Endothelial cell of umbilical vein (primary cell): ENCODE data around the gene GPR32. TPM values are rescaled to one million over a fixed set of nuclear protein-coding genes. Genes with fewer than 3 reads are reported as not detected.

Experiments
- BruUV-seq: library from RNA; stranded (reverse); fragments of 400-500 nt; replicated peaks from 2 replicates; lab custom pipeline; 2021; lab: Mats Ljungman, UMichigan
- CTCF ChIA-PET: fragments of 300-600, 350-600 bp; sonication (Branson Sonifier 250); formaldehyde crosslinking; loops from one replicate; lab custom pipeline; 2021; ENCODE audit warnings: antibody characterized with exemption, inconsistent platforms; lab: Charles Lee
- POLR2A ChIA-PET: fragments of 300-600, 350-600 bp; sonication (Branson Sonifier 250); formaldehyde crosslinking; loops from one replicate; lab custom pipeline; 2021; ENCODE audit warnings: antibody characterized with exemption, inconsistent platforms; lab: Charles Lee
- DNase-seq: peaks from one replicate; pipeline ENCODE4 v3.0.0-alpha.2; 2011; ENCODE audit warnings: low read depth, low spot score
- FAIRE-seq: peaks from 2 replicates; lab custom pipeline; 2011; peaks lifted over from hg19 to GRCh38; lab: Jason Lieb, UNC
- H2AFZ ChIP-seq: 2 replicates; pipeline ENCODE4 v1.6.0; 2012; ENCODE audit warnings: low read depth, low read length, control low read depth, inconsistent platforms
- H3K27ac ChIP-seq: 2 replicates; pipeline ENCODE4 v1.5.1; 2011; ENCODE audit warnings: low read depth, mild to moderate bottlenecking, control low read depth, low read length, moderate library complexity; ENCODE audit not compliant: insufficient read depth
- H3K27me3 ChIP-seq, 2 experiments: 2 replicates each; pipeline versions ENCODE4 v1.6.0 to v1.6.1; 2011; ENCODE audit warnings: low read length in 2 of 2, mixed read lengths in 1 of 2; ENCODE audit not compliant: control insufficient read depth in 2 of 2, insufficient read depth in 2 of 2
- H3K36me3 ChIP-seq, 2 experiments: 2 replicates in 1 of 2; 3 replicates in 1 of 2; pipeline ENCODE4 v1.5.1; 2011; ENCODE audit warnings: low read length in 2 of 2, mild to moderate bottlenecking in 1 of 2, moderate library complexity in 1 of 2; ENCODE audit not compliant: control insufficient read depth in 2 of 2, insufficient read depth in 2 of 2; ENCODE audit errors: extremely low read depth in 1 of 2
- H3K4me1 ChIP-seq: 3 replicates; pipeline ENCODE4 v1.5.1; 2011; ENCODE audit warnings: mild to moderate bottlenecking, low read length; ENCODE audit not compliant: control insufficient read depth, insufficient read depth; ENCODE audit errors: extremely low read depth
- H3K4me2 ChIP-seq: 2 replicates; pipeline ENCODE4 v1.6.1; 2011; ENCODE audit warnings: low read length, control low read depth, mixed read lengths; ENCODE audit not compliant: insufficient read depth
- H3K4me3 ChIP-seq, 3 experiments: fragments of 200-600 bp in 1 of 3; sonication (generic), shearing (Covaris generic) in 1 of 3; replicated peaks in 1 of 3; 2 replicates each; pipeline ENCODE4 v1.5.1; 2011 to 2016; ENCODE audit warnings: control low read depth in 3 of 3, low read length in 3 of 3, mild to moderate bottlenecking in 2 of 3, inconsistent platforms in 1 of 3, low read depth in 1 of 3, moderate library complexity in 1 of 3; ENCODE audit not compliant: insufficient read depth in 1 of 3
- H3K79me2 ChIP-seq: 2 replicates; pipeline ENCODE4 v1.6.0; 2012; ENCODE audit warnings: low read length, inconsistent platforms; ENCODE audit not compliant: control insufficient read depth, insufficient read depth
- H3K9ac ChIP-seq: replicated peaks from 2 replicates; pipeline ENCODE3; 2011; ENCODE audit warnings: low read length, control low read depth; ENCODE audit not compliant: insufficient read depth; ENCODE audit errors: extremely low read depth
- H3K9me1 ChIP-seq: replicated peaks from 3 replicates; pipeline ENCODE4 v1.6.0; 2011; ENCODE audit warnings: mild to moderate bottlenecking, low read length; ENCODE audit not compliant: control insufficient read depth, insufficient read depth; ENCODE audit errors: extremely low read depth
- H3K9me3 ChIP-seq: replicated peaks from 2 replicates; pipeline ENCODE4 v1.5.1; 2012; ENCODE audit warnings: low read length, inconsistent platforms; ENCODE audit not compliant: control insufficient read depth, insufficient read depth
- H4K20me1 ChIP-seq: replicated peaks from 2 replicates; pipeline ENCODE3; 2011; ENCODE audit warnings: mild to moderate bottlenecking, low read length; ENCODE audit not compliant: control insufficient read depth, insufficient read depth; ENCODE audit errors: extremely low read depth
- CTCF ChIP-seq, 2 donors: IDR thresholded peaks; 1 replicate in 1 of 2; 2 replicates in 1 of 2; pipeline ENCODE4 v1.5.1; 2011; ENCODE audit warnings: low read length in 2 of 2, mild to moderate bottlenecking in 2 of 2, moderate library complexity in 2 of 2, control low read depth in 1 of 2, inconsistent platforms in 1 of 2, low read depth in 1 of 2; ENCODE audit not compliant: insufficient read depth in 1 of 2; ENCODE audit errors: extremely low read depth in 1 of 2
- EZH2 ChIP-seq: IDR thresholded peaks from 2 replicates; pipeline ENCODE4 v1.6.1; 2012; ENCODE audit warnings: borderline replicate concordance, low read depth, mild to moderate bottlenecking, moderate library complexity, low read length, inconsistent platforms; ENCODE audit not compliant: severe bottlenecking
- FOS ChIP-seq: IDR thresholded peaks from 2 replicates; pipeline ENCODE4 v1.6.1; 2011; ENCODE audit warnings: mild to moderate bottlenecking, low read length, moderate library complexity, borderline replicate concordance; ENCODE audit not compliant: insufficient read depth
- GATA2 ChIP-seq: IDR thresholded peaks from 2 replicates; pipeline ENCODE4 v1.7.0; 2011; ENCODE audit warnings: low read depth, mild to moderate bottlenecking, moderate library complexity, mixed read lengths, low read length; ENCODE audit not compliant: insufficient read length, insufficient read depth
- JUN ChIP-seq: IDR thresholded peaks from 2 replicates; pipeline ENCODE4 v1.6.1; 2011; ENCODE audit warnings: borderline replicate concordance, low read depth; ENCODE audit not compliant: insufficient read length, insufficient read depth
- MYC ChIP-seq: IDR thresholded peaks from one replicate; pipeline ENCODE4 v1.6.1; 2011; ENCODE audit warnings: mild to moderate bottlenecking, low read depth, low read length
- POLR2A ChIP-seq: IDR thresholded peaks from 2 replicates; pipeline ENCODE4 v1.6.1; 2012; ENCODE audit warnings: low read depth, mild to moderate bottlenecking, control low read depth, low read length
- POLR2AphosphoS5 ChIP-seq: IDR thresholded peaks from 2 replicates; pipeline ENCODE4 v1.6.1; 2012; ENCODE audit warnings: low read depth, mild to moderate bottlenecking, control low read depth, low read length, moderate library complexity; ENCODE audit not compliant: insufficient read depth
- dilution Hi-C: fragments of 300-500 bp; cut with MboI; formaldehyde crosslinking; loops from one replicate; pipeline ENCODE4 v1.15.0; 2019; ENCODE audit warnings: low sequenced_read_pairs; ENCODE audit not compliant: extremely low pct_ligation_motif_present
- intact Hi-C: fragments of 100-400 bp; cut with micrococcal nuclease; formaldehyde crosslinking; loops from one replicate; pipeline ENCODE4 v1.10.0; 2022
- polyA plus RNA-seq, 4 experiments: library from polyadenylated mRNA; depleted of rRNA in 3 of 4; stranded (reverse) in 3 of 4; unstranded in 1 of 4; fragments of >200 nt; gene quantifications; 2 replicates each; pipeline versions ENCODE4 v1.2.1 to v1.2.3, GENCODE V29; 2011 to 2012; ENCODE audit warnings: missing spikeins in 1 of 4
- total RNA-seq: library from RNA; stranded (reverse); gene quantifications from 2 replicates; pipeline ENCODE4 v1.2.3, GENCODE V29; 2021
- TF ChIP-seq, protein P1 (sequence below): IDR thresholded peaks from 2 replicates; pipeline ENCODE4 v1.6.1; 2011; ENCODE audit not compliant: insufficient read depth, insufficient read length

The GPR32 gene
- total and polyA plus RNA-seq, 2 donors (not counting 3 experiments of a cell fraction or from before 2014, with no cell fraction given): not detected

- no peaks in the 10 kb centered on the region for H4K20me1 ChIP-seq
- DNase-seq (no peak), FAIRE-seq (no peak)
- no peaks in the 10 kb centered on the region for H3K27me3 ChIP-seq
- H3K79me2 ChIP-seq: peaks cover 22% of the 10 kb centered on the region
- H3K36me3 ChIP-seq: peaks cover 15 to 22% of the 10 kb centered on the region in 2 experiments
- H3K27ac ChIP-seq: no peak overlapping the region
- no peaks in the 10 kb centered on the region for H3K9me1 ChIP-seq
- no peak overlapping the region for H3K4me2 ChIP-seq
- dilution Hi-C loops: no loop called here
- H3K4me1 ChIP-seq: no peaks in the 10 kb centered on the region
- no peak overlapping the region for H2AFZ ChIP-seq
- no peak overlapping the region for H3K9ac ChIP-seq
- H3K4me3 ChIP-seq: no peak overlapping the region
- intact Hi-C loops: no loop called here
- ChIA-PET CTCF (no interaction called here), POLR2A (interaction anchor here (2.1 kb wide), 1 partner anchor 9 kb away, joined by 6 read pairs; no protein-coding TSS in a partner anchor)
- TF ChIP-seq GATA2: no peak
- TF ChIP-seq CTCF (IDR thresholded peaks at IDR 0.05; ENCODE audit: extremely low read depth in 1 of 2, insufficient read depth in 1 of 2, low read depth in 1 of 2, low read length in 2 of 2): no peak
- no peak for TF ChIP-seq EZH2
- TF ChIP-seq JUN: no peak
- TF ChIP-seq POLR2A: no peak
- TF ChIP-seq POLR2AphosphoS5: no peak
- TF ChIP-seq, protein P1, sequence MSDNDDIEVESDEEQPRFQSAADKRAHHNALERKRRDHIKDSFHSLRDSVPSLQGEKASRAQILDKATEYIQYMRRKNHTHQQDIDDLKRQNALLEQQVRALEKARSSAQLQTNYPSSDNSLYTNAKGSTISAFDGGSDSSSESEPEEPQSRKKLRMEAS: no peak
- TF ChIP-seq MYC: no peak
- TF ChIP-seq FOS: no peak
- no TSS peak for BruUV-seq
- no peaks in the 10 kb centered on the region for H3K9me3 ChIP-seq
These were observed 25.9 kb downstream of the GPR32 start for GRCh38 chr19:50796128-50796633.
